Measurements from ENCODE around the gene SLC13A1.
A peak's percentile ranks its signal among the peaks of the same experiment; 100 is the strongest.

The SLC13A1 gene

GRCh38 chr7:123210986-123211385 is 11.2 kb upstream of the SLC13A1 start:
- no peak for DNase-seq (ENCODE audit: low read depth)
- H3K4me3 ChIP-seq (ENCODE audit: low read depth, low read length), result no peak overlapping the region
- TF ChIP-seq, protein P1, sequence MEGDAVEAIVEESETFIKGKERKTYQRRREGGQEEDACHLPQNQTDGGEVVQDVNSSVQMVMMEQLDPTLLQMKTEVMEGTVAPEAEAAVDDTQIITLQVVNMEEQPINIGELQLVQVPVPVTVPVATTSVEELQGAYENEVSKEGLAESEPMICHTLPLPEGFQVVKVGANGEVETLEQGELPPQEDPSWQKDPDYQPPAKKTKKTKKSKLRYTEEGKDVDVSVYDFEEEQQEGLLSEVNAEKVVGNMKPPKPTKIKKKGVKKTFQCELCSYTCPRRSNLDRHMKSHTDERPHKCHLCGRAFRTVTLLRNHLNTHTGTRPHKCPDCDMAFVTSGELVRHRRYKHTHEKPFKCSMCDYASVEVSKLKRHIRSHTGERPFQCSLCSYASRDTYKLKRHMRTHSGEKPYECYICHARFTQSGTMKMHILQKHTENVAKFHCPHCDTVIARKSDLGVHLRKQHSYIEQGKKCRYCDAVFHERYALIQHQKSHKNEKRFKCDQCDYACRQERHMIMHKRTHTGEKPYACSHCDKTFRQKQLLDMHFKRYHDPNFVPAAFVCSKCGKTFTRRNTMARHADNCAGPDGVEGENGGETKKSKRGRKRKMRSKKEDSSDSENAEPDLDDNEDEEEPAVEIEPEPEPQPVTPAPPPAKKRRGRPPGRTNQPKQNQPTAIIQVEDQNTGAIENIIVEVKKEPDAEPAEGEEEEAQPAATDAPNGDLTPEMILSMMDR (IDR thresholded peaks at IDR 0.05; ENCODE audit: low read depth, low read length, missing control alignments), result no peak

DNA sequence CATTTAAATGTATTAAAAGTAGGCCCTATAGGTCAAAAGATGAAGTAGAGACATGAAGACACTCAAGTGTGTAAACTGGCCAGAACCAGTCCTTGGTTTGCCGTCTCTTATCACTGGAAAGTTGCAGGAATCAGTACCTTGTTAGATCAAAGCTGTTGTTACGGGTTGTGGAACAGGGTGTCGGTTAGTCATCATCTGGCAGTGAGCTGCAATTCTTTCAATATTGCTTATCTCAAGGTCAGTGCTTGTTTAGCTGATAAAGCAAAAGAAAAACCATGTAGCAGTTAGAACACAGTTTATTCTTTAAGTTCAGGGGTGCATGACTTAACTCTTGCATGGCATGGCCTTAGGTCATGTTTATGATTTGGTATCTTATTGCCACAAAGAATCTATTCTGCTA is 10.0 kb upstream of the SLC13A1 start:
- TF ChIP-seq, protein P1 (IDR thresholded peaks at IDR 0.05; ENCODE audit: low read depth, low read length, missing control alignments), result no peak
- no peak for DNase-seq (ENCODE audit: low read depth)
- H3K4me3 ChIP-seq (ENCODE audit: low read depth, low read length), result no peak overlapping the region

DNA sequence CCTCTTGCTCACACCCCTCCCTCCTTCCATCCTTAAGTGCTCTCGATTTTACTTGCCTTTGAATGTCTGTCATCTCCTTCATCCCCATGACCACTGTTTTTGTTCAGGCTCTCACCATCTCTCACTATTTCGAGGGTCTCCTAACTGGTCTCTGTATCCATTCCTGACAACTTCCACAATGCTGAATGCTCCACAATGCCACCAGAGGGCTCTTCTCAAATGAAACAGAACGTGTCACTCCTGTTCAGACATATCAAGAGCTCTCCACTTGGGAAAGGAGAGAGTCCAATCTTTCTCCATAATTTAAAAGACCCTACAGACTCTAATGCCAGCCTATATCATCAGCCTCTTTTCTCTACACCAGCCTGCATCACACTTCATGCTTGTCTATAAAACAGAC is 9.0 kb upstream of the SLC13A1 start:
- no peak for DNase-seq (ENCODE audit: low read depth)
- TF ChIP-seq, protein P1 (IDR thresholded peaks at IDR 0.05; ENCODE audit: low read depth, low read length, missing control alignments), result peak; percentile 25
- no peak overlapping the region for H3K4me3 ChIP-seq (ENCODE audit: low read depth, low read length)

GRCh38 chr7:123204206-123204835 is 4.6 kb upstream of the SLC13A1 start:
- TF ChIP-seq, protein P1 (IDR thresholded peaks at IDR 0.05; ENCODE audit: low read depth, low read length, missing control alignments), result no peak
- DNase-seq (ENCODE audit: low read depth), result no peak
- H3K4me3 ChIP-seq (ENCODE audit: low read depth, low read length), result no peak overlapping the region

DNA sequence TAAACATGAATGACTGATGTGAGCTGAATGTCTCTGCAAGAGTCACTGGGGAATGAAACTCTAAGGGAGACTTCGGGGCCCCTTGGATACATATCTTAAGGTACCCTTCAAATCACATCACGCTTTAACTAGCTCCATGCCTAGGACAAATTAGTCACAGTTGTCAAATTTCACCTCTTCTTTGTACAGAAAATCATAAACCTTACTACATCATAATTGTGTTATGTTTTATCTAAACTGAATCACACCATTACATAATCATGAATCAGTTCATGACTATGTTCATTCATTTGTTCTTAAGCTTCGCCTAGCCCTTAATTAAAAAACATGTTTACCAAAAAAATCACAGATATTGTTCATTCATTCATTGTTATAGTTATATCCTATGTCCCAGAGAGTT is 2.1 kb upstream of the SLC13A1 start:
- no peak for DNase-seq (ENCODE audit: low read depth)
- TF ChIP-seq, protein P1 (IDR thresholded peaks at IDR 0.05; ENCODE audit: low read depth, low read length, missing control alignments), result no peak
- no peak overlapping the region for H3K4me3 ChIP-seq (ENCODE audit: low read depth, low read length)

GRCh38 chr7:123198668-123199652 is 809 bp downstream of the SLC13A1 start:
- no peak overlapping the region for H3K4me3 ChIP-seq (ENCODE audit: low read depth, low read length)
- no peak for DNase-seq (ENCODE audit: low read depth)
- TF ChIP-seq, protein P1 (IDR thresholded peaks at IDR 0.05; ENCODE audit: low read depth, low read length, missing control alignments), result no peak

All from GM12864 (cell line).